ENCODE data around the gene TRIM63.

Gene TRIM63

DNA sequence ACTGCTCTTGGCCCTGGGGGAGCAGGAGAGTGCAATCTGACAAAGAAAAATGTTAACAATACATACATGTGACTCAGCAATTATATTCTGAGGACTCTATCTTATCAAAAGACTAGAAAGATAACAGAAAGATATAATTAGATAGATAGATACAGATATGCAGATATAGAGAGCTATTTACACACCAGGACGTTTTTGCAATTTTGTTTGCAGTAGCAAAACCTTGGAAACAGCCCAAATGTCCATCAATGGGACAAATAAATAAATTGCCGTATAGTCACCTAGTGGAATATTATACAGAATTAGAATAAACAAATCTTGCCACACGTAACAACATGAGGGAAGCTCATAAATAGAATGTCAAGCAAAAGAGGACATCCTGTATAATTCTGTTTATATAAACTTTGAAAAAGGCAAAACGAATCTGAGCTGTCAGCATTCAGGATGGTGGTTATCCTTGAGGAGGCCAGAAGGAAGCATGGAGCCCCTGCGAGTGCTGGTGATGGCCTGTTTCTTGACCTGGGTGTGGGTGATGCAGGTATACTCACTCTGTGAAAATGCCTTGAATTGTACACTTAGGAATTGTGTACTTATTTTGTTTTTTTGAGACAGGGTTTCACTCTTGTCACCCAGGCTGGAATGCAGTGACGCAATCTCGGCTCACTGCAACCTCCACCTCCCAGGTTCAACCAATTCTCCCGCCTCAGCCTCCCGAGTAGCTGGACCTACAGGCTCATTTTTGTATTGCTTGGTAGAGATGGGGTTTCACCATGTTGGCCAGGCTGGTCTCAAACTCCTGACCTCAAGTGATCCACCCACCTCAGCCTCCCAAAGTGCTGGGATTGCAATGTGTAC is 12.8 kb upstream of the TRIM63 start:
- no peak for DNase-seq (ENCODE audit: low spot score)
- in situ Hi-C loops (cut with MboI; ENCODE audit: low sequenced_read_pairs, unreplicated experiment) = no loop called here
- TF ChIP-seq, protein P1, sequence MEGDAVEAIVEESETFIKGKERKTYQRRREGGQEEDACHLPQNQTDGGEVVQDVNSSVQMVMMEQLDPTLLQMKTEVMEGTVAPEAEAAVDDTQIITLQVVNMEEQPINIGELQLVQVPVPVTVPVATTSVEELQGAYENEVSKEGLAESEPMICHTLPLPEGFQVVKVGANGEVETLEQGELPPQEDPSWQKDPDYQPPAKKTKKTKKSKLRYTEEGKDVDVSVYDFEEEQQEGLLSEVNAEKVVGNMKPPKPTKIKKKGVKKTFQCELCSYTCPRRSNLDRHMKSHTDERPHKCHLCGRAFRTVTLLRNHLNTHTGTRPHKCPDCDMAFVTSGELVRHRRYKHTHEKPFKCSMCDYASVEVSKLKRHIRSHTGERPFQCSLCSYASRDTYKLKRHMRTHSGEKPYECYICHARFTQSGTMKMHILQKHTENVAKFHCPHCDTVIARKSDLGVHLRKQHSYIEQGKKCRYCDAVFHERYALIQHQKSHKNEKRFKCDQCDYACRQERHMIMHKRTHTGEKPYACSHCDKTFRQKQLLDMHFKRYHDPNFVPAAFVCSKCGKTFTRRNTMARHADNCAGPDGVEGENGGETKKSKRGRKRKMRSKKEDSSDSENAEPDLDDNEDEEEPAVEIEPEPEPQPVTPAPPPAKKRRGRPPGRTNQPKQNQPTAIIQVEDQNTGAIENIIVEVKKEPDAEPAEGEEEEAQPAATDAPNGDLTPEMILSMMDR (IDR thresholded peaks at IDR 0.05; ENCODE audit: borderline replicate concordance, control extremely low read depth, extremely low read depth, insufficient read depth, missing control alignments) = no peak

DNA sequence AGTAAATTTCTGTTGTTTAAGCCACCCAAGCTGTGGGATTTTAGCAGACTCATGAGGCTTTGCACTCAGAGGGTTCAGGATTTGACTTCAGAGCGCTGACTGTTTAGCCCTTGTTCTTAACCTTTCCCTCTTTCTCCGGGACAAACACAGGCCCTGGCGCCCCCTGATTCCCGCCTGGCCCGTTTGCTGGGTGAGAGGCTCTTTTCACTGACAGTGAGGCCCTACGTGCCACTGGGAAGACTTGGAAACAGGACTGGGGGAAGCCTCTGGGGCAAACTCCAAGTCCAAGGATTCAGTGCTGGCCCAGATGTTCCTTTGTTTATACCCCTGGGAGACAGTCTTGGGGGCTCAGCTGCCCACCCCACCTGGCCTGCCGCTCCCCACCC is 11.7 kb upstream of the TRIM63 start:
- in situ Hi-C loops (cut with MboI; ENCODE audit: low sequenced_read_pairs, unreplicated experiment) = no loop called here
- no peak for DNase-seq (ENCODE audit: low spot score)
- TF ChIP-seq, protein P1 (IDR thresholded peaks at IDR 0.05; ENCODE audit: borderline replicate concordance, control extremely low read depth, extremely low read depth, insufficient read depth, missing control alignments) = no peak

GRCh38 chr1:26078286-26079177 is 11.1 kb upstream of the TRIM63 start:
- TF ChIP-seq, protein P1 (IDR thresholded peaks at IDR 0.05; ENCODE audit: borderline replicate concordance, control extremely low read depth, extremely low read depth, insufficient read depth, missing control alignments) = no peak
- in situ Hi-C loops (cut with MboI; ENCODE audit: low sequenced_read_pairs, unreplicated experiment) = no loop called here
- DNase-seq (ENCODE audit: low spot score) = no peak

GRCh38 chr1:26077524-26077923 is 10.1 kb upstream of the TRIM63 start:
- in situ Hi-C loops (cut with MboI; ENCODE audit: low sequenced_read_pairs, unreplicated experiment) = no loop called here
- DNase-seq (ENCODE audit: low spot score) = no peak
- TF ChIP-seq, protein P1 (IDR thresholded peaks at IDR 0.05; ENCODE audit: borderline replicate concordance, control extremely low read depth, extremely low read depth, insufficient read depth, missing control alignments) = no peak

GRCh38 chr1:26075421-26076144 is 8.2 kb upstream of the TRIM63 start:
- in situ Hi-C loops (cut with MboI; ENCODE audit: low sequenced_read_pairs, unreplicated experiment) = no loop called here
- DNase-seq (ENCODE audit: low spot score) = no peak
- TF ChIP-seq, protein P1 (IDR thresholded peaks at IDR 0.05; ENCODE audit: borderline replicate concordance, control extremely low read depth, extremely low read depth, insufficient read depth, missing control alignments) = no peak

DNA sequence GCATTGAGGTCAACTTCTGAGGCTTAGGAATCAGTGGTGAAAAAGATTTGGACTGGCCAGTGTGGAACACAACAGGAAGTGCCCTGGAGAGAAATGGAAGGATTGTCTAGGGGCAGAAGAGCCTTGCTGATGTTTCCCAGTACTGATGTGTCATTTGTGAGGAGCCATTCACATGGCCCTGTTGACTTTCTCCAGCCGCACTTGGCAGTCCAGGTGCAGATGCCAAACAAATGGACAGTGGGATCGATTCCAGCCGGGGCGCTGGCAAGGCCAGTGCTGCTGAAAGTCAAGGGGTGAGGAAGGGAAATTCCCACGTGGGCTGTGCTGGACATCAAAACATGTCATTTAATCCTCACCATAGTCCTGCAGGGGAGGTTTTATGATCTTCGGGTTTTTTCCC is 4.9 kb upstream of the TRIM63 start:
- in situ Hi-C loops (cut with MboI; ENCODE audit: low sequenced_read_pairs, unreplicated experiment) = no loop called here
- no peak for DNase-seq (ENCODE audit: low spot score)
- TF ChIP-seq, protein P1 (IDR thresholded peaks at IDR 0.05; ENCODE audit: borderline replicate concordance, control extremely low read depth, extremely low read depth, insufficient read depth, missing control alignments) = no peak

Measured in GM13976 (cell line).